ENCODE results near the gene ICA1.

- TF ChIP-seq EZH2 (IDR thresholded peaks at IDR 0.05) (no peak), POLR2AphosphoS5 (IDR thresholded peaks at IDR 0.05; ENCODE audit: borderline replicate concordance, low read depth, low read length) (no peak), FOXP2 (optimal IDR thresholded peaks at IDR 0.05; ENCODE audit: control extremely low read depth, extremely low read length, insufficient read depth) (no peak)
Observed at GRCh38 chr7:8117195-8117594, 144.8 kb downstream of the ICA1 start.

All from SK-N-MC (cell line).